ENCODE measurements around the gene CYTH4. TPM values are rescaled to one million over a fixed set of nuclear protein-coding genes. Genes with fewer than 3 reads are reported as not detected.

CYTH4 gene
- total and polyA plus RNA-seq, 2 of the 8 experiments (the other 6 are each of a cell fraction or from before 2014, with no cell fraction given), result 0.09 TPM; not detected in 1

DNA sequence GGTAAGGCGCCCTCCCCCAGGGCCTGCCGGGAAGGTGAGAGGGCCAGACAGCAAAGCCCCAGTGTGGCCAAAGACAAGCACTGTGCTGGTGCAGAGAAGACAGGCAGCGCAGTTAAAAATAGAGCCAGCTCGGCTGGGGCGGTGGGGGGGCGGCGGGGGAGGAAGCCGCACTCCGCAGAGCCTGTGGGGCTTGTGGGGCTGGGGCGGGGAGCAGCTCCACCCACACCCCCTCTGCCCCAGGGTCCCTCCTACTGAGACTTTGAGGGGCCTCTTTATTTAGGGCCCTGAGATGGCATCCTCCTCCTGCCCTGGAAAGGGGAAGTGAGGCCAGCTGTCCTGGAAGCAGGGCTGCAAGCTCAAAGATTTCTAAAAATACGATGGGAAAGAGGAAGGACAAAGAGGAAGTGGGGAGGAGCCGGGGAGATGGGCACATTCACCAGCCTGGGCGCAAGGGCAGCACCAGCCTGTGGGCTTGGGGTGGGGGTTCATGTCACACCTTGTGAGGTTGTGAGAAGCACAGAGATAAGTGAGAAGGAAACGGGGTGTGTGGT is 2.6 kb downstream of the CYTH4 start:
- 48% methylated on average over 10 of the region's 14 CpGs; no CpG with 5 or more reads in 1 of the 2 experiments for WGBS, 2 experiments (ENCODE audit: extremely low coverage in 1 of 2, insufficient coverage in 1 of 2, insufficient read length in 1 of 2, insufficient replicate concordance in 2 of 2, low coverage in 1 of 2, low lambda C conversion rate in 2 of 2, missing lambda C conversion rate in 1 of 2)
- Histone ChIP-seq H3K23ac (ENCODE audit: insufficient read length) (no peak overlapping the region), H3K9me3 (ENCODE audit: insufficient read depth in 2 of 2, low read depth in 1 of 2, low read length in 1 of 2) (no peaks in the 10 kb centered on the region), H3K79me2 (ENCODE audit: control insufficient read depth in 1 of 2, insufficient read depth in 2 of 2, low read length in 2 of 2) (no peaks in the 10 kb centered on the region), H3K36me3 (ENCODE audit: control insufficient read depth in 2 of 4, insufficient read depth in 4 of 4, low read length in 3 of 4) (no peaks in the 10 kb centered on the region), H3K9ac (replicated peaks in 1 of 4; ENCODE audit: extremely low read depth in 1 of 4, low read depth in 3 of 4, low read length in 3 of 4) (no peak overlapping the region), H3K79me1 (ENCODE audit: low read depth, low read length) (no peaks in the 10 kb centered on the region), H2AFZ (ENCODE audit: low read length) (no peak overlapping the region), H3K23me2 (ENCODE audit: low read depth, low read length) (no peaks in the 10 kb centered on the region), H4K20me1 (replicated peaks in 1 of 2; ENCODE audit: control insufficient read depth in 1 of 2, insufficient read depth in 2 of 2, low read length in 2 of 2) (no peaks in the 10 kb centered on the region), H3K27ac (ENCODE audit: low read depth, low read length) (no peak overlapping the region), H2BK15ac (ENCODE audit: low read length) (no peak overlapping the region; the same call in 1 of the 2 replicates), H3K27me3 (replicated peaks in 1 of 4; ENCODE audit: control insufficient read depth in 3 of 4, extremely low read depth in 1 of 4, insufficient read depth in 3 of 4, low read length in 3 of 4) (no peaks in the 10 kb centered on the region; a peak in 3 of 7 replicates), H3K56ac (replicated peaks; ENCODE audit: insufficient read length, low read depth, low read length) (no peak overlapping the region), H3K4me1 (replicated peaks in 1 of 4; ENCODE audit: control insufficient read depth in 3 of 4, insufficient read depth in 4 of 4, low read length in 3 of 4) (peaks cover 0 to 15% (median 3%) of the 10 kb centered on the region in 4 experiments; a peak in 4 of 7 replicates), H2BK12ac (ENCODE audit: low read depth, low read length) (no peak overlapping the region), H3K4ac (replicated peaks; ENCODE audit: insufficient read length, low read depth, low read length) (no peak overlapping the region), H4K91ac (replicated peaks; ENCODE audit: insufficient read length, low read length) (no peak overlapping the region), H2BK120ac (replicated peaks; ENCODE audit: low read depth, low read length) (no peak overlapping the region), H4K5ac (ENCODE audit: insufficient read length, low read depth, low read length) (no peak overlapping the region), H3K18ac (ENCODE audit: extremely low read depth, low read length) (peak overlapping the region; percentile 71), H4K8ac (ENCODE audit: extremely low read depth, insufficient read depth, low read length) (peak overlapping the region; percentile 72), H2AK5ac (ENCODE audit: low read depth, low read length) (no peak overlapping the region), H3K4me3 (ENCODE audit: extremely low read depth in 1 of 4, insufficient read depth in 2 of 4, low read depth in 3 of 4, low read length in 4 of 4) (no peak overlapping the region), H2BK20ac (ENCODE audit: low read length) (no peak overlapping the region), H3K14ac (ENCODE audit: insufficient read length) (no peak overlapping the region), H3K4me2 (ENCODE audit: insufficient read depth in 1 of 2, low read depth in 2 of 2, low read length in 2 of 2) (no peak overlapping the region; a peak in 1 of 4 replicates), H2BK5ac (ENCODE audit: low read depth, low read length) (0 out of 2 replicates have a peak overlapping the region, but pooled peaks have one; percentile 35)
- ChIA-PET POLR2A (ENCODE audit: partially characterized antibody) (no interaction called here), CTCF (ENCODE audit: partially characterized antibody) (interaction anchor here (0.7 to 4.7 kb wide), 7 partner anchors 15 to 263 kb away, joined by 3 to 32 read pairs (median 3); no protein-coding TSS in a partner anchor)
- FAIRE-seq, result no peak
- TF ChIP-seq, protein P1, sequence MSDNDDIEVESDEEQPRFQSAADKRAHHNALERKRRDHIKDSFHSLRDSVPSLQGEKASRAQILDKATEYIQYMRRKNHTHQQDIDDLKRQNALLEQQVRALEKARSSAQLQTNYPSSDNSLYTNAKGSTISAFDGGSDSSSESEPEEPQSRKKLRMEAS (IDR thresholded peaks at IDR 0.05), result no peak
- TF ChIP-seq BCL11A (IDR thresholded peaks at IDR 0.05; ENCODE audit: low read depth in 2 of 2, low read length in 2 of 2) (no peak), BRCA1 (IDR thresholded peaks at IDR 0.05; ENCODE audit: low read depth, low read length) (no peak), POLR2AphosphoS5 (IDR thresholded peaks at IDR 0.05; ENCODE audit: low read depth, low read length) (no peak), SUZ12 (IDR thresholded peaks at IDR 0.05; ENCODE audit: low read length) (no peak)
- TF ChIP-seq, protein P2, sequence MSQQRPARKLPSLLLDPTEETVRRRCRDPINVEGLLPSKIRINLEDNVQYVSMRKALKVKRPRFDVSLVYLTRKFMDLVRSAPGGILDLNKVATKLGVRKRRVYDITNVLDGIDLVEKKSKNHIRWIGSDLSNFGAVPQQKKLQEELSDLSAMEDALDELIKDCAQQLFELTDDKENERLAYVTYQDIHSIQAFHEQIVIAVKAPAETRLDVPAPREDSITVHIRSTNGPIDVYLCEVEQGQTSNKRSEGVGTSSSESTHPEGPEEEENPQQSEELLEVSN (IDR thresholded peaks at IDR 0.05), result no peak
- DNase-seq (ENCODE audit: low read depth in 1 of 2, low spot score in 2 of 2), result no peak

Data from H1 (cell line).